ENCODE measurements around the gene AWAT2.

DNA sequence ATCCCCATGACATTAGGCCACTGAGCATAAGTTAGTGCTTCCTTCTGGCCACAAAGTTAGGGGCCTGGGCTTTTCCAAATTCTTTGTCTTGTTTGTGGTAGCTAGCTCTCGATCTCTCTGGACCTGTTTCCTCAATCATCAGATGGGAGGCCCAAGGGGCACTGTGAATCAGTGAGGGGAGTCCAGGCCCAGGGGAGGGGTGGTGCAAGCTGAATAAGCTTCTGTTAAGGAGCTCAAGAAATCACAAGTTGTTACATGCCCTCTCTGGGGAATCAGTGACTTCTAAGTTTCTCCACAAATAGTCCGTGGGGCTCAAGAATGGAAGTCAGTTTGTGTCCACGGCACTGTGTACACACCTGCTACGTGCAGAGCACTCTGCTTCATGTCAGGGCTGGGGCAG, 15.1 kb downstream of the AWAT2 start:
- TF ChIP-seq, protein P1, sequence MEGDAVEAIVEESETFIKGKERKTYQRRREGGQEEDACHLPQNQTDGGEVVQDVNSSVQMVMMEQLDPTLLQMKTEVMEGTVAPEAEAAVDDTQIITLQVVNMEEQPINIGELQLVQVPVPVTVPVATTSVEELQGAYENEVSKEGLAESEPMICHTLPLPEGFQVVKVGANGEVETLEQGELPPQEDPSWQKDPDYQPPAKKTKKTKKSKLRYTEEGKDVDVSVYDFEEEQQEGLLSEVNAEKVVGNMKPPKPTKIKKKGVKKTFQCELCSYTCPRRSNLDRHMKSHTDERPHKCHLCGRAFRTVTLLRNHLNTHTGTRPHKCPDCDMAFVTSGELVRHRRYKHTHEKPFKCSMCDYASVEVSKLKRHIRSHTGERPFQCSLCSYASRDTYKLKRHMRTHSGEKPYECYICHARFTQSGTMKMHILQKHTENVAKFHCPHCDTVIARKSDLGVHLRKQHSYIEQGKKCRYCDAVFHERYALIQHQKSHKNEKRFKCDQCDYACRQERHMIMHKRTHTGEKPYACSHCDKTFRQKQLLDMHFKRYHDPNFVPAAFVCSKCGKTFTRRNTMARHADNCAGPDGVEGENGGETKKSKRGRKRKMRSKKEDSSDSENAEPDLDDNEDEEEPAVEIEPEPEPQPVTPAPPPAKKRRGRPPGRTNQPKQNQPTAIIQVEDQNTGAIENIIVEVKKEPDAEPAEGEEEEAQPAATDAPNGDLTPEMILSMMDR (IDR thresholded peaks at IDR 0.05; ENCODE audit: borderline replicate concordance, extremely low read depth, low read length, poor library complexity, severe bottlenecking) = no peak
- TF ChIP-seq EZH2 (IDR thresholded peaks at IDR 0.05; ENCODE audit: borderline replicate concordance, low read depth, low read length, severe bottlenecking) = no peak

All from DND-41 (cell line).